HEK293 (cell line): ENCODE data around the gene PRRG4.
A peak's percentile ranks its signal among the peaks of the same experiment; 100 is the strongest.

Source experiments
- CTCF ChIA-PET: fragments of 350-600 bp; formaldehyde crosslinking; extraction: SDS; loops from one replicate; lab custom pipeline; 2021; ENCODE audit warnings: antibody characterized with exemption; lab: Yijun Ruan, JAX
- POLR2A ChIA-PET: fragments of 300-600 bp; formaldehyde crosslinking; extraction: SDS; loops from one replicate; lab custom pipeline; 2020; ENCODE audit warnings: antibody characterized with exemption, inconsistent platforms; lab: Yijun Ruan, JAX
- H3K27ac ChIP-seq: fragments of 200-500 bp; sonication (Bioruptor generic); 2 replicates; pipeline ENCODE4 v1.5.1; 2014; ENCODE audit warnings: low read depth, low read length, control low read depth, inconsistent platforms; ENCODE audit errors: extremely low read depth
- H3K36me3 ChIP-seq, 2 experiments: fragments of 200-500 bp in 1 of 2; sonication (Bioruptor generic) in 1 of 2; 1 replicate in 1 of 2; 2 replicates in 1 of 2; pipeline ENCODE4 v1.5.1; 2014 to 2017; ENCODE audit warnings: inconsistent platforms in 2 of 2, low read length in 2 of 2; ENCODE audit not compliant: control insufficient read depth in 2 of 2, insufficient read depth in 1 of 2
- H3K4me1 ChIP-seq: fragments of 200-500 bp; sonication (Bioruptor generic); 2 replicates; pipeline ENCODE4 v1.5.1; 2014; ENCODE audit warnings: mild to moderate bottlenecking, low read length, inconsistent platforms; ENCODE audit not compliant: control insufficient read depth, insufficient read depth
- H3K4me3 ChIP-seq: 2 replicates; pipeline ENCODE4 v1.5.1; 2011; ENCODE audit warnings: low read depth, mild to moderate bottlenecking, control low read depth, low read length, moderate library complexity
- H3K9me3 ChIP-seq: fragments of 200-500 bp; sonication (Bioruptor generic); 2 replicates; pipeline ENCODE4 v1.5.1; 2014; ENCODE audit warnings: low read depth, low read length, inconsistent platforms; ENCODE audit not compliant: control insufficient read depth, insufficient read depth
- KLF1 ChIP-seq: fragments of 450-650 bp; formaldehyde crosslinking; IDR thresholded peaks from 2 replicates; pipeline ENCODE4 v1.5.1; 2016; ENCODE audit warnings: missing biosample characterization, missing genetic modification characterization
- KLF10 ChIP-seq: fragments of 450-650 bp; IDR thresholded peaks from 2 replicates; pipeline ENCODE4 v1.5.1; 2018; ENCODE audit warnings: missing biosample characterization, mild to moderate bottlenecking, missing genetic modification characterization
- MYNN ChIP-seq: fragments of 450-650 bp; formaldehyde crosslinking; IDR thresholded peaks from 2 replicates; pipeline ENCODE4 v1.5.1; 2016; ENCODE audit warnings: missing biosample characterization, missing genetic modification characterization, borderline replicate concordance
- PRDM6 ChIP-seq: fragments of 450-650 bp; formaldehyde crosslinking; IDR thresholded peaks from 2 replicates; pipeline ENCODE4 v1.5.1; 2017; ENCODE audit warnings: missing biosample characterization, missing genetic modification characterization
- YY2 ChIP-seq: fragments of 450-650 bp; formaldehyde crosslinking; IDR thresholded peaks from 2 replicates; pipeline ENCODE4 v1.5.1; 2016; ENCODE audit warnings: missing biosample characterization, missing genetic modification characterization
- ZBTB17 ChIP-seq: fragments of 450-650 bp; formaldehyde crosslinking; IDR thresholded peaks from 2 replicates; pipeline ENCODE4 v1.5.1; 2016; ENCODE audit warnings: missing biosample characterization, missing genetic modification characterization
- ZBTB20 ChIP-seq: fragments of 450-650 bp; formaldehyde crosslinking; IDR thresholded peaks from 2 replicates; pipeline ENCODE4 v1.5.1; 2016; ENCODE audit warnings: missing biosample characterization, missing genetic modification characterization
- ZBTB21 ChIP-seq: fragments of 450-650 bp; formaldehyde crosslinking; IDR thresholded peaks from 2 replicates; pipeline ENCODE4 v1.5.1; 2017; ENCODE audit warnings: missing biosample characterization, missing genetic modification characterization
- ZBTB44 ChIP-seq: fragments of 450-650 bp; IDR thresholded peaks from 2 replicates; pipeline ENCODE4 v1.5.1; 2018; ENCODE audit warnings: missing biosample characterization, mild to moderate bottlenecking, missing genetic modification characterization
- ZBTB48 ChIP-seq: fragments of 450-650 bp; formaldehyde crosslinking; IDR thresholded peaks from 2 replicates; pipeline ENCODE4 v1.5.1; 2016; ENCODE audit warnings: missing biosample characterization, missing genetic modification characterization
- ZIC2 ChIP-seq: fragments of 450-650 bp; formaldehyde crosslinking; IDR thresholded peaks from 2 replicates; pipeline ENCODE4 v1.5.1; 2016; ENCODE audit warnings: missing biosample characterization, missing genetic modification characterization
- ZNF132 ChIP-seq: fragments of 450-650 bp; formaldehyde crosslinking; IDR thresholded peaks from 2 replicates; pipeline ENCODE4 v1.5.1; 2017; ENCODE audit warnings: missing biosample characterization, missing genetic modification characterization, borderline replicate concordance
- ZNF155 ChIP-seq: fragments of 450-650 bp; formaldehyde crosslinking; IDR thresholded peaks from 2 replicates; pipeline ENCODE4 v1.5.1; 2016; ENCODE audit warnings: missing biosample characterization, missing genetic modification characterization
- ZNF211 ChIP-seq: fragments of 450-650 bp; formaldehyde crosslinking; IDR thresholded peaks from 2 replicates; pipeline ENCODE4 v1.5.1; 2016; ENCODE audit warnings: low read depth, missing biosample characterization, missing genetic modification characterization
- ZNF221 ChIP-seq: fragments of 450-650 bp; formaldehyde crosslinking; IDR thresholded peaks from 2 replicates; pipeline ENCODE4 v1.5.1; 2017; ENCODE audit warnings: missing biosample characterization, missing genetic modification characterization, borderline replicate concordance
- ZNF280D ChIP-seq: fragments of 450-650 bp; formaldehyde crosslinking; IDR thresholded peaks from 2 replicates; pipeline ENCODE4 v1.5.1; 2016; ENCODE audit warnings: missing biosample characterization, missing genetic modification characterization
- ZNF37A ChIP-seq: fragments of 450-650 bp; IDR thresholded peaks from 2 replicates; pipeline ENCODE4 v1.5.1; 2018; ENCODE audit warnings: missing biosample characterization, missing genetic modification characterization
- ZNF624 ChIP-seq: fragments of 450-650 bp; formaldehyde crosslinking; IDR thresholded peaks from 2 replicates; pipeline ENCODE4 v1.5.1; 2017; ENCODE audit warnings: missing biosample characterization, missing genetic modification characterization
- ZNF664 ChIP-seq: fragments of 450-650 bp; formaldehyde crosslinking; IDR thresholded peaks from 2 replicates; pipeline ENCODE4 v1.5.1; 2016; ENCODE audit warnings: missing biosample characterization, missing genetic modification characterization
- ZNF76 ChIP-seq: fragments of 450-650 bp; formaldehyde crosslinking; IDR thresholded peaks from 2 replicates; pipeline ENCODE4; 2016; ENCODE audit warnings: low read depth, missing biosample characterization, missing genetic modification characterization, borderline replicate concordance

The PRRG4 gene

GRCh38 chr11:32899438-32899837, 69.7 kb downstream of the PRRG4 start (continued):
- TF ChIP-seq ZBTB17 (tag by site-specific recombination) (no peak), ZNF624 (tag by site-specific recombination) (no peak)

GRCh38 chr11:32902089-32902665, 72.5 kb downstream of the PRRG4 start:
- H3K9me3 ChIP-seq: no peaks in the 10 kb centered on the region
- TF ChIP-seq ZNF76 (tag by site-specific recombination) (no peak), ZNF221 (tag by site-specific recombination) (no peak), ZIC2 (tag by site-specific recombination) (no peak), ZBTB21 (tag by site-specific recombination) (no peak), YY2 (tag by site-specific recombination) (no peak), ZBTB44 (no peak), KLF10 (no peak), ZNF280D (no peak), ZNF132 (tag by site-specific recombination) (no peak), ZBTB48 (tag by site-specific recombination) (no peak), ZNF37A (no peak), KLF1 (no peak), ZBTB20 (no peak), ZNF155 (tag by site-specific recombination) (no peak), ZNF211 (no peak)
- H3K4me1 ChIP-seq: no peaks in the 10 kb centered on the region
- ChIA-PET CTCF (no interaction called here), POLR2A (interaction anchor here (1.2 kb wide), 1 partner anchor 8 kb away, joined by 3 read pairs; no protein-coding TSS in a partner anchor)
- no peak overlapping the region for H3K4me3 ChIP-seq
- no peak overlapping the region for H3K27ac ChIP-seq
- H3K36me3 ChIP-seq: peaks cover 0 to 13% of the 10 kb centered on the region in 2 experiments; a peak in 1 of 3 replicates

GRCh38 chr11:32905028-32905667, 75.4 kb downstream of the PRRG4 start:
- Histone ChIP-seq H3K27ac (no peak overlapping the region), H3K9me3 (no peaks in the 10 kb centered on the region), H3K4me1 (no peaks in the 10 kb centered on the region), H3K36me3 (peaks cover 0 to 4% of the 10 kb centered on the region in 2 experiments; a peak in 1 of 3 replicates), H3K4me3 (no peak overlapping the region)
- CTCF ChIA-PET: interaction anchor here (0.7 to 1.0 kb wide), 2 partner anchors 54 to 56 kb away, joined by 3 read pairs; no protein-coding TSS in a partner anchor
- 0 out of 2 replicates have a peak, but pooled peaks have one; percentile 5 for TF ChIP-seq ZNF664 (tag by site-specific recombination)
- peak; percentile 60; the same call in 1 of the 2 replicates for TF ChIP-seq MYNN
- TF ChIP-seq ZBTB48 (tag by site-specific recombination): no peak
- peak; percentile 83 for TF ChIP-seq PRDM6 (tag by site-specific recombination)
- POLR2A ChIA-PET: no interaction called here
